Memory B cell (primary cell): Measurements from ENCODE around the gene DDIAS.
"Not testable (repeated sequence)": the region's sequence is repeated elsewhere in the genome, so short reads cannot be mapped to it uniquely, and the experiment has no call there.

ENCODE experiments used
- ATAC-seq: fragments of 150-1000 bp; cut with Tn5 transposase; 2 replicates; pipeline ENCODE4 v1.10.0; 2021; ENCODE audit warnings: low read depth, mild to moderate bottlenecking, moderate library complexity
- DNase-seq, 2 donors: peaks; one replicate each; pipeline ENCODE4 v3.0.0; 2022; ENCODE audit warnings: low spot score in 2 of 2
- H3K27ac Mint-ChIP-seq: one replicate; pipeline ENCODE4 v1.8.0; 2022; ENCODE audit warnings: mild to moderate bottlenecking, moderate library complexity, mixed read lengths
- H3K27me3 Mint-ChIP-seq: one replicate; pipeline ENCODE4 v1.8.0; 2022; ENCODE audit warnings: mixed read lengths
- H3K36me3 Mint-ChIP-seq: one replicate; pipeline ENCODE4 v1.8.0; 2022; ENCODE audit warnings: mild to moderate bottlenecking, mixed read lengths
- H3K4me1 Mint-ChIP-seq: one replicate; pipeline ENCODE4 v1.8.0; 2022; ENCODE audit warnings: mixed read lengths
- H3K4me3 Mint-ChIP-seq: one replicate; pipeline ENCODE4 v1.8.0; 2022; ENCODE audit warnings: mild to moderate bottlenecking, moderate library complexity, mixed read lengths
- H3K9me3 Mint-ChIP-seq: one replicate; pipeline ENCODE4 v1.8.0; 2022; ENCODE audit warnings: mixed read lengths

The DDIAS gene

DNA sequence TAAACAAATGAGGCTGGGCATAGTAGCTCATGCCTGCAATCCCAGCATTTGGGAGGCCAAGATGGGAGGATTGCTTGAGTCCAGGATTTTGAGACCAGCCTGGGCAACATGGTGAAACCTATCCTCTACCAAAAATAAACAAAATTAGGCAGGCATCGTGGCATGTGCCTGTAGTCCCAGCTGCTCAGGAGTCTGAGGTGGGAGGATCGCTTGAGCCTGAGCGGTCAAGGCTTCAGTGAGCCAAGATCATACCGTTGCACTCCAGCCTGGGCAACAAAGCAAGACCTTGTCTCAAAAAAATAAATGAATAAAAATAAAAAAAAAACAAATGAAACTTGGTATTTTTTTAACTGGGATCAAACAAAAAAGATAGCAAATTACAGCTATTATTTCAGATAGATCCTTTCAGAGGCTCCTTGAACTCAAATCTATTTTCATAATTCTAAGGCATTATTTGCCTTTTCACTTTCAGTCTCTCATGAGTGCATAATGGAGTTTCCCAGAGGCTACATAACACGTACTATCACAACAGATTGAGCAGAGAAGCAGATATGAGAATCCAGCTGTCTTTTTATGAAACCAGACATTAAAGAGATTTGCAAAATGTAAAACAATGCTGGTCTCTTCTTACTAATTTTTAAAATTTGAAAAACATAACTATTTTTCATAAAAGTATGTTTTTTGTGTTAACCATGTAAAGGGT is 23.1 kb downstream of the DDIAS start:
- no peak for ATAC-seq
- Mint-ChIP-seq H3K36me3 (peaks cover 4% of the 10 kb centered on the region), H3K9me3 (peaks cover 2% of the 10 kb centered on the region), H3K27me3 (no peaks in the 10 kb centered on the region), H3K4me3 (no peak overlapping the region), H3K27ac (no peak overlapping the region), H3K4me1 (peaks cover 31% of the 10 kb centered on the region)
- DNase-seq = no peak

DNA sequence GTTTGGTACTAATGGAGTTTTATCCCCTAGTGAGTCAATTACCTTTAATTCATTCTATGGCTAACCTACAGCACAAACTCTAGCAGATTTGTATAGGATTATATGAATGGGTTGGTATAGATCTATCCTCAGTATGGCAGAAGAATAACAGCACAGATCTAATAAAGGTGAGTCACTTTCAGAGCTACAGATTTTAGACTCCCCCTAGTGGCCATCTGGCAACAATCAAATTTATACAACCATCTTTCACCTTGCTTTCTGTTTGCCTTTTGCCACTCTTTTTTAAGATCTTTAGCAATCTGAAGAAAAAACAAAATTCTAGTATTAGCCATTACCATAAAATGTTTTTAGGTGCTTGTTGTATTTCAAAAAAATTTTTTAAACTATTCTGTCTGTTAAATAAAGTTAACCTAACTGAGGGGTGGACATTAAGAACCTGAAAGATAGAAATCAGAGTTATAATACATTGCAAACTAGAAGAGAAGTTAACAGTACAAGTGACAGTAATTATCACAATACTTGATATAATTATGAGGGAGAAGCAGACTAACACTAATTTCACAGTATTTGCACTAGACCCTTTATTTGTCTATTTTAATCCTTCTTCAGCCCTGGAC is 25.8 kb downstream of the DDIAS start:
- H3K36me3 Mint-ChIP-seq = no peaks in the 10 kb centered on the region
- peak in 1 of 2 donors; percentile 59 for DNase-seq
- H3K4me1 Mint-ChIP-seq = peaks cover 17% of the 10 kb centered on the region
- H3K9me3 Mint-ChIP-seq = no peaks in the 10 kb centered on the region
- peak; percentile 87 for ATAC-seq
- H3K4me3 Mint-ChIP-seq = no peak overlapping the region
- no peak overlapping the region for H3K27ac Mint-ChIP-seq
- H3K27me3 Mint-ChIP-seq = no peaks in the 10 kb centered on the region

DNA sequence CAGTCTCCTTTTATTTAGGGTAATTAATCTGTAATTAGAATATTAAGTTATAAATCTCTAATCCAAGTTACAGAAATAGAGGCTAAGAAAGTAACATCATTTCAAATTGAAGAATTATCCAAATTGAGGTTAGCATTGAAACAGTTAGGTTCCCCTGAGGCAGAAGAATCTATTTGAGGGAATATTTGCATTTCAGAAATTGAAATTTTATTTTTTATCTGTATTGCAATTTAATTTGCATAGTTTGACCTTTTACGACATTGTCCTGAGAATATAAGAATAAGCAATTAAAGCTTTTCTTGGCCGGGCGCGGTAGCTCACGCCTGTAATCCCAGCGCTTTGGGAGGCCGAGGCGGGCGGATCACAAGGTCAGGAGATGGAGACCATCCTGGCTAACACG is 27.6 kb downstream of the DDIAS start:
- DNase-seq (no peak), ATAC-seq (no peak)
- H3K4me3 Mint-ChIP-seq = no peak overlapping the region
- H3K4me1 Mint-ChIP-seq = peaks cover 12% of the 10 kb centered on the region
- no peaks in the 10 kb centered on the region for H3K9me3 Mint-ChIP-seq
- peak overlapping the region; percentile 67 for H3K27ac Mint-ChIP-seq
- no peaks in the 10 kb centered on the region for H3K27me3 Mint-ChIP-seq
- no peaks in the 10 kb centered on the region for H3K36me3 Mint-ChIP-seq

DNA sequence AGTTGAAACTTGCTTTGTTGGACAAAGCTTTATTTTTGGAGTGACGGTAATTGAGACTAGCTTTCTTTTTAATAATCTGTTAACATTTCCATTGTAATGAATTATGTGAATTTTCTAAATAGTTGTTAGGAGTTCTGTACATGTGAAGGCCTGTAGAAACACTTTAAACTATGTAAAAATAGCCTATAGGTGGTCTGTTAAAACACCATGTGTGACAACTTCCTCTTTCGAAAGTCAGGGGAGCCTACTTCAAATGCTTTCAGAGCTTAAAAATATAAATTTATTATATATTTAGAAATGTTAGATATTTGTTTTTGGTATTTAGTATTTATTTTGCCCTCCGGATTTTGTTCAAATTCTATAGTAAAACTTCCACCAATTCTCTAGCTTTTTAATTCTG is 28.7 kb downstream of the DDIAS start:
- H3K9me3 Mint-ChIP-seq = no peaks in the 10 kb centered on the region
- H3K4me3 Mint-ChIP-seq = no peak overlapping the region
- H3K4me1 Mint-ChIP-seq = peaks cover 12% of the 10 kb centered on the region
- no peaks in the 10 kb centered on the region for H3K27me3 Mint-ChIP-seq
- no peak for DNase-seq
- no peaks in the 10 kb centered on the region for H3K36me3 Mint-ChIP-seq
- H3K27ac Mint-ChIP-seq = peak overlapping the region; percentile 67
- ATAC-seq = peak; percentile 72

DNA sequence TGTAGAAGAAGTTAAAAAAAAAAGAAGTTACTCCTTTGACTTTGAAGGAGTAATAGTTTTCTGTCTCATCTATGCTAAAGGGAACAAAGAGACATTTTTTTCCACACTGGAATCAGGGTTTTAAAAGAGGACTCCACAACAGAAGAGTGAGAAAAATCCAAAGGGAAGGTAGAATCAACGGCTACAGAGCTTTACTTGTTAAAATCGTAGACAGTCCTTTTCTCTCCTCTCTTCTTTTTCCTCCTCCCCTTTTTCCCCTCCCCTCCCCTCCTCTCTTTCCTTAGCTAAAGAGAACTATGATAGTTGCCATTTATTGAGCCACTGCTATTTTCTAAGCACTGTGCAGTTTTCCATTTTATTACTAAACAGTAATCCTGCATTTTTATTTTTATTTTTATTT is 29.2 kb downstream of the DDIAS start:
- no peak for DNase-seq
- Mint-ChIP-seq H3K9me3 (no peaks in the 10 kb centered on the region), H3K27ac (peak overlapping the region; percentile 67), H3K4me3 (no peak overlapping the region), H3K4me1 (peaks cover 12% of the 10 kb centered on the region), H3K36me3 (no peaks in the 10 kb centered on the region), H3K27me3 (no peaks in the 10 kb centered on the region)
- no peak for ATAC-seq

DNA sequence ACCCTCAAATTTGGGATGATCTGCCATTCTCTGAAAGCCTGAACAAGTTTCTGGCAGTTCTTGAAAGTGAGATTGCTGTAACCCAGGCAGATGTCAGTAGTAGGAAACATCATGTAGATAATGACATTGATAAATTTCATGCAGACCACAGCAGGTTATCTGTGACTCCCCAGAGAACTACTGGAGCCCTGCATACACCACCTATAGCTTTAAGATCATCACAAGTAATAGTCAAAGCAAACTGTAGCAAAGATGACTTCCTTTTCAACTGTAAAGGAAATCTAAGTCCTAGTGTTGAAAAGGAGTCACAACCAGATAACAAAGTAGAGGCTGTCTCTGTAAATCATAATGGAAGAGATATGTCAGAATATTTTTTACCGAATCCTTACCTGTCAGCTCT is 31.0 kb downstream of the DDIAS start:
- ATAC-seq (no peak), DNase-seq (no peak)
- Mint-ChIP-seq H3K4me3 (no peak overlapping the region), H3K27ac (no peak overlapping the region), H3K27me3 (no peaks in the 10 kb centered on the region), H3K9me3 (no peaks in the 10 kb centered on the region), H3K36me3 (no peaks in the 10 kb centered on the region), H3K4me1 (peaks cover 9% of the 10 kb centered on the region)

DNA sequence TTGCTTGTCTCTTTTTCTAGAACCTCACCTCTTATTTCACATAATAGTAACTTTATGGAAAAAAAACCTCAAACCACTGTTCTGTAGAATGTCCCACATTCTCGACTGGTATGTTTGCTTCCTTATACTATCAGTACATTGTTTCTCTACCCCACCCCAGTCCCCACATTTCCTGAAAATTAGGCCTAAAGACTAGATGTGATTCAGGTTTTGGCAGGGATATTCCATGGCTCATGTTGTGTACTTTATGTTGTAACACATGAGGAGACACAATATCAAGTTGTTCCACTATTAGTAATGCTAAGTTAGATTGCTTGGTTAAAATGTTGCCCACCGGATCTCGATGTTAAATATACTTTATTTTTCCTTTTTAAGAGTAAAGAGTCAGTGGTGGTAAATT is 34.7 kb downstream of the DDIAS start:
- Mint-ChIP-seq H3K36me3 (peaks cover 1% of the 10 kb centered on the region), H3K27ac (no peak overlapping the region), H3K4me1 (peaks cover 3% of the 10 kb centered on the region), H3K27me3 (no peaks in the 10 kb centered on the region), H3K9me3 (peaks cover 1% of the 10 kb centered on the region), H3K4me3 (no peak overlapping the region)
- ATAC-seq = no peak
- DNase-seq = no peak

DNA sequence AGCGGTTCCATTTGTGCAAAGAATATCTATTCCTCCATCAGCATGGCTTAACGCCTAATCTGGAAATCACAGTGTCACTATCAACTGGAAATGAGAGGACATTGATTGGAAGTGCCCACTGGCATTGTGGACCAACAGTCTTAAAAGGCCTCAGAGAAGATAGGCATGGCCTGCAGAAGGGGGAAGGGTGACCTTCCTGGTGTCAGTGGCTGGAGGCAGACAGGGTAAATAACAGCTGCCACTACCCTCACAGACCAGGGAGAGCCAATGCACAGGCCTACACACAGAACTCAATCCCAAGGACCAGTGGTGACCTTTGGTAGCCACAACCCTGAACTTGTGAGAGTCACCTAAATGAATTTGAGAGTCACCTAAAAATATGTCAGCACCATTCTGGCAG is 36.0 kb downstream of the DDIAS start:
- ATAC-seq = no peak
- DNase-seq = no peak
- H3K4me1 Mint-ChIP-seq = peaks cover under 1% of the 10 kb centered on the region
- H3K27ac Mint-ChIP-seq = no peak overlapping the region
- H3K27me3 Mint-ChIP-seq = no peaks in the 10 kb centered on the region
- H3K4me3 Mint-ChIP-seq = no peak overlapping the region
- H3K36me3 Mint-ChIP-seq = peaks cover 1% of the 10 kb centered on the region
- H3K9me3 Mint-ChIP-seq = peaks cover 1% of the 10 kb centered on the region

DNA sequence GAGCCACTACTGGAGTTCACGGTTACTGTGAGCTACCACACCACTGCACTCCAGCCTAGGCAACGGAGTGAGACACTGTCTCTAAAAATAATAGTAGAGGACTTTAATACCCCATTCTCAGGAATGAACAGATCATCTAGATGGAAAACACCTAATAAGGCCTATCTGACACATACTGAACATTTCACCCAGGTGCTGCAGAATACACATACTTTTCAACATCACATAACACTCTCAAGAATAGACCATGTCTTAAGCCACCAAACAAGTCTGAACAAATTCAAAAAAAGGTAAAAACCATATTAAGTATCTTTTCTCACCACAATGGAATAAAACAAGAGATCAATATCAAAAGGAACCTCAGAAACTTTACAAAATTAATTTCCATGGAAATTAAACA is 37.9 kb downstream of the DDIAS start:
- Mint-ChIP-seq H3K27me3 (no peaks in the 10 kb centered on the region), H3K4me1 (no peaks in the 10 kb centered on the region), H3K27ac (no peak overlapping the region), H3K4me3 (no peak overlapping the region), H3K36me3 (peaks cover 3% of the 10 kb centered on the region), H3K9me3 (peaks cover 1% of the 10 kb centered on the region)
- no peak for ATAC-seq
- no peak for DNase-seq

DNA sequence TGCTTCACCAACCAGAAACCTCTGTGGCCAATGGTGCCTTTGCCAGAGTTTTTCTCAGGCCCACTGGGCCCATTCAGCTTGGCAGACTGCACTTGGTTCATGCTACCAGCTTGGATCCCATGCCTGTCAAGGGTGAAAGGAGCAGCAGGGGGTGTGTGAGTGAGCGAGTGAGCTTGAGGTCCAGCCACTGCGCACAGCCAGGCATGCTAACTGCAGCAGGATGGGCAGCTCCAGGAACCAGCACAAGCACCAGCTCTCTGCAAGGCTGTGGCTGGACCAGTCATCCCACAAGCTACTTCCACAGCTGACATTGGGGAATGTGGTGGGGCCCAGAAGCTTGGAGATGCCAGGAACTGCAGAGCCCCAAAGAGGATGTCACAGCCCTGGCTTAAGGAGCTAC is 40.8 kb downstream of the DDIAS start:
- Mint-ChIP-seq H3K4me3 (no peak overlapping the region), H3K27me3 (no peaks in the 10 kb centered on the region), H3K36me3 (peaks cover 3% of the 10 kb centered on the region), H3K4me1 (peaks cover 3% of the 10 kb centered on the region), H3K9me3 (peaks cover 1% of the 10 kb centered on the region), H3K27ac (no peak overlapping the region)
- DNase-seq (no peak), ATAC-seq (no peak)

DNA sequence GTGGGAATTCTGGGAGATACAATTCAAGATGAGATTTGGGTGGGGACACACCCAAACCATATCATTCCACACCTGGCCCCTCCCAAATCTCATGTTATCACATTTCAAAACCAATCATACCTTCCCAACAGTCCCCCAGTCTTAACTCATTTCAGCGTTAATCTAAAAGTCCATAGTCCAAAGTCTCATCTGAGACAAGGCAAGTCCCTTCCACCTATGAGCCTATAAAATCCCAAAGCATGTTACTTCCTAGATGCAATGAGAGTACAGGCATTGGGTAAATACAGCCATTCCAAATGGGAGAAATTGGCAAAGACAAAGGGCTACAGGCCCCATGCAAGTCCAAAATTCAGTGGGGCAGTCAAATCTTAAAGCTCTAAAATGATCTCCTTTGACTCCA is 41.9 kb downstream of the DDIAS start:
- H3K9me3 Mint-ChIP-seq, H3K4me3 Mint-ChIP-seq, H3K4me1 Mint-ChIP-seq, H3K27ac Mint-ChIP-seq, ATAC-seq, H3K27me3 Mint-ChIP-seq, H3K36me3 Mint-ChIP-seq, DNase-seq: not testable (repeated sequence)

DNA sequence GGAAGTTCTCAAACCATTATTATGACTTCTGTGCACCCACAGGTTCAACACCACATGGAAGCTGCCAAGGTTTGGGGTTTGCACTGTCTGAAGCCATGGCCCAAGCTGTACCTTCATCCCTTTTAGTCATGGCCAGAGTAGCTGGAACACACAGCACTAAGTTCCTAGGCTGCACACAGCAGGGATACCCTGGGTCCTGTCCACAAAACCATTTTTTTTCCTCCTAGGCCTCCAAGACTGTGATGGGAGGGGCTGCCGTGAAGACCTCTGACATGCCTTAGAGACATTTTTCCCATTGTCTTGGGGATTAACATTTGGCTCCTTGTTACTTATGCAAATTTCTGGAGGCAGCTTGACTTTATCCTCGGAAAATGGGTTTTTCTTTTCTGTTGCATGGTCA is 42.7 kb downstream of the DDIAS start:
- Mint-ChIP-seq H3K36me3 (peaks cover 3% of the 10 kb centered on the region), H3K4me1 (peaks cover 3% of the 10 kb centered on the region), H3K27me3 (no peaks in the 10 kb centered on the region), H3K4me3 (no peak overlapping the region), H3K27ac (no peak overlapping the region), H3K9me3 (peaks cover 1% of the 10 kb centered on the region)
- ATAC-seq = no peak
- DNase-seq = no peak

DNA sequence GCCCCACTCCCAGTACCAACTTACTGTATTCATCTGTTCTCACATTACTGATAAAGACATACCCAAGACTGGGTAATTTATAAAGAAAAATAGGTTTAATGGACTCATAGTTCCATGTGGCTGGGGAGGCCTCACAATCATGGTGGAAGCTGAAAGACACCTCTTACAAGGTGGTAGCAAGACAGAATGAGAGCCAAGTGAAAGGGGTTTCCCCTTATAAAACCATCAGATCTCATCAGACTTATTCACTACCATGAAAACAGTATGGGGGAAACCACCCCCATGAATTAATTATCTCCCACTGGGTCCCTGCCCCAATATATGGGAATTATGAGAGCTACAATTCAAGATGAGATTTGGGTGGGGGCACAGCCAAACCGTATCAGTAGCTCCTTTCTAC is 43.5 kb downstream of the DDIAS start:
- not testable (repeated sequence) for H3K36me3 Mint-ChIP-seq, H3K9me3 Mint-ChIP-seq, H3K4me1 Mint-ChIP-seq, DNase-seq, H3K27me3 Mint-ChIP-seq, ATAC-seq, H3K4me3 Mint-ChIP-seq, H3K27ac Mint-ChIP-seq

DNA sequence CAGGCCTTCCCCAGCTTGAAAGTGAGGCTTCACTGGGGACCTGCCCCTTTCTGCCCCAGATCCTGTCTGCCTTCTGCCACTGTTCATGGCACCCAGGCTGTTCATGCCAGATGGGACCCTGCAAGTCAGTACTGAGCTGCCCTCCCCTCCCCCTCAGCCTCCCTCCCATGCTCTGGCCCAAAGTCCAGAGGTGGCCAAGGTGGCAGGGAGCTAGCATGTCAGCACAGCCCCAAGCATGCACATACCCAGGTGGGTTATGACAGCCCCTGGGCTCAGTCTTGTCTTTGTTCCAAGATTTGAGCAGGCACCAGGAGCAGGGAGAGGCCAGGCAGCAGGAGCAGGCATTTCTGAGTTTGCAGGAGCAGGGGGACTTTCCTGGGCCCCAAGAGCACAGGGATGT is 44.1 kb downstream of the DDIAS start:
- no peak overlapping the region for H3K27ac Mint-ChIP-seq
- no peaks in the 10 kb centered on the region for H3K9me3 Mint-ChIP-seq
- DNase-seq = no peak
- H3K4me1 Mint-ChIP-seq = peaks cover 3% of the 10 kb centered on the region
- no peak overlapping the region for H3K4me3 Mint-ChIP-seq
- no peaks in the 10 kb centered on the region for H3K27me3 Mint-ChIP-seq
- H3K36me3 Mint-ChIP-seq = peaks cover 2% of the 10 kb centered on the region
- ATAC-seq = no peak

DNA sequence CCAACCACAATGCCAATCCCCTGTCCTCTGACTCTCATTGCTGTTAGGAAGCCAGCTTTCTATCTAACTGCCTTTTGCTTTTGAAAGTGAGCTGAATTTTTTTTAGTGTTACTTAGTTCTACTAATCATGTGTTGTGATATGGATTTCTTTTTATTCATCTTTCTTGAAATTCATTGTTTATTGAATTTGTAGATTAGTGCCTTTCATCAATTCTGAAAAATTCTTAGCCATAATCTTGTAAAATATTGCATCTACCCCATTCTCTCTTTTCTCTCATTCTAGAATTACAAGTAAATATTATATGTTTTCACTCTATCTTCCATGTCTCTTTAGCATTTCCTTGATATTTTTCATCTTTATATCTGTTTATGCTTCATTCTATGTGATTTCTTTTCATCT is 47.8 kb downstream of the DDIAS start:
- no peak for DNase-seq
- peaks cover 12% of the 10 kb centered on the region for H3K36me3 Mint-ChIP-seq
- no peak overlapping the region for H3K27ac Mint-ChIP-seq
- H3K4me3 Mint-ChIP-seq = no peak overlapping the region
- no peaks in the 10 kb centered on the region for H3K27me3 Mint-ChIP-seq
- peaks cover 15% of the 10 kb centered on the region for H3K4me1 Mint-ChIP-seq
- H3K9me3 Mint-ChIP-seq = peaks cover 10% of the 10 kb centered on the region
- no peak for ATAC-seq
